ENCODE data around the gene NPC1. TPM values are rescaled to one million over a fixed set of nuclear protein-coding genes. Genes with fewer than 3 reads are reported as not detected.

The NPC1 gene
- total RNA-seq, 1 experiment from 2014 or later: 92.7 TPM

DNA sequence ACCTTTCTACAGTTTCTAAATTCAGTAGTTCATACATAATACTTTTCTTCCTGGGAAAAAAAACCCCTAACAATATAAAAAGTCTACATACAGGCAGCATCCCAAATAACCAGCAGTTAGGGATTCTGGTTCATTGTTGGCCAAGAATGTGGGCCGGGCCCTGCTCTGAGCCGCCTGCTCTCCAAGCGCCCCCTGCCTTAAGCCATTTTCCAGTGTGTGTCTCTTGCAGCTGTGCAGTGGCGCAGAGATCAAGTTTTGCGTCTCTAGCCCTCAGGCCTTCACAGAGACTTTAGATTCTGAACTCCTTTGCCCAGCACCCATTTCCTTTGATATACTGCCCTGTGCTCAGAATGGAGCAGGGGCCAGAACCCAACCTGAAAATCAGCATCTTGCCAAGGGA is 50.1 kb downstream of the NPC1 start:
- no TSS peak for BruUV-seq (replicated peaks)
- Histone ChIP-seq H3K4me1 (ENCODE audit: control insufficient read depth, insufficient read depth, low read length) (no peaks in the 10 kb centered on the region), H3K27ac (ENCODE audit: low read length) (no peak overlapping the region), H3K4me3 (ENCODE audit: low read depth in 2 of 2, low read length in 2 of 2) (no peak overlapping the region), H3K36me3 (ENCODE audit: control insufficient read depth, insufficient read depth, low read length) (peaks cover 45% of the 10 kb centered on the region), H3K27me3 (ENCODE audit: control insufficient read depth, insufficient read depth, low read length) (no peaks in the 10 kb centered on the region), H3K9me3 (ENCODE audit: control insufficient read depth, insufficient read depth, low read depth, low read length) (no peaks in the 10 kb centered on the region)
- intact Hi-C loops (cut with micrococcal nuclease; ENCODE audit: unreplicated experiment) (no loop called here), in situ Hi-C loops (cut with HindIII; ENCODE audit: low pct_unique_long_range_greater_than_20kb, low sequenced_read_pairs) (no loop called here)
- ChIA-PET CTCF (no interaction called here), POLR2A (no interaction called here)
- DNase-seq (ENCODE audit: low read depth, low spot score) (no peak), ATAC-seq (no peak)
- no peak for TF ChIP-seq POLR2AphosphoS5 (IDR thresholded peaks at IDR 0.05; ENCODE audit: low read depth, low read length)
- no peak for TF ChIP-seq SIN3A (IDR thresholded peaks at IDR 0.05; ENCODE audit: borderline replicate concordance, insufficient read depth, low read depth, low read length)
- TF ChIP-seq, protein P1, sequence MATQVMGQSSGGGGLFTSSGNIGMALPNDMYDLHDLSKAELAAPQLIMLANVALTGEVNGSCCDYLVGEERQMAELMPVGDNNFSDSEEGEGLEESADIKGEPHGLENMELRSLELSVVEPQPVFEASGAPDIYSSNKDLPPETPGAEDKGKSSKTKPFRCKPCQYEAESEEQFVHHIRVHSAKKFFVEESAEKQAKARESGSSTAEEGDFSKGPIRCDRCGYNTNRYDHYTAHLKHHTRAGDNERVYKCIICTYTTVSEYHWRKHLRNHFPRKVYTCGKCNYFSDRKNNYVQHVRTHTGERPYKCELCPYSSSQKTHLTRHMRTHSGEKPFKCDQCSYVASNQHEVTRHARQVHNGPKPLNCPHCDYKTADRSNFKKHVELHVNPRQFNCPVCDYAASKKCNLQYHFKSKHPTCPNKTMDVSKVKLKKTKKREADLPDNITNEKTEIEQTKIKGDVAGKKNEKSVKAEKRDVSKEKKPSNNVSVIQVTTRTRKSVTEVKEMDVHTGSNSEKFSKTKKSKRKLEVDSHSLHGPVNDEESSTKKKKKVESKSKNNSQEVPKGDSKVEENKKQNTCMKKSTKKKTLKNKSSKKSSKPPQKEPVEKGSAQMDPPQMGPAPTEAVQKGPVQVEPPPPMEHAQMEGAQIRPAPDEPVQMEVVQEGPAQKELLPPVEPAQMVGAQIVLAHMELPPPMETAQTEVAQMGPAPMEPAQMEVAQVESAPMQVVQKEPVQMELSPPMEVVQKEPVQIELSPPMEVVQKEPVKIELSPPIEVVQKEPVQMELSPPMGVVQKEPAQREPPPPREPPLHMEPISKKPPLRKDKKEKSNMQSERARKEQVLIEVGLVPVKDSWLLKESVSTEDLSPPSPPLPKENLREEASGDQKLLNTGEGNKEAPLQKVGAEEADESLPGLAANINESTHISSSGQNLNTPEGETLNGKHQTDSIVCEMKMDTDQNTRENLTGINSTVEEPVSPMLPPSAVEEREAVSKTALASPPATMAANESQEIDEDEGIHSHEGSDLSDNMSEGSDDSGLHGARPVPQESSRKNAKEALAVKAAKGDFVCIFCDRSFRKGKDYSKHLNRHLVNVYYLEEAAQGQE (IDR thresholded peaks at IDR 0.05; ENCODE audit: insufficient read depth in 1 of 2, low read depth in 2 of 2, low read length in 1 of 2): no peak
- TF ChIP-seq, protein P2, sequence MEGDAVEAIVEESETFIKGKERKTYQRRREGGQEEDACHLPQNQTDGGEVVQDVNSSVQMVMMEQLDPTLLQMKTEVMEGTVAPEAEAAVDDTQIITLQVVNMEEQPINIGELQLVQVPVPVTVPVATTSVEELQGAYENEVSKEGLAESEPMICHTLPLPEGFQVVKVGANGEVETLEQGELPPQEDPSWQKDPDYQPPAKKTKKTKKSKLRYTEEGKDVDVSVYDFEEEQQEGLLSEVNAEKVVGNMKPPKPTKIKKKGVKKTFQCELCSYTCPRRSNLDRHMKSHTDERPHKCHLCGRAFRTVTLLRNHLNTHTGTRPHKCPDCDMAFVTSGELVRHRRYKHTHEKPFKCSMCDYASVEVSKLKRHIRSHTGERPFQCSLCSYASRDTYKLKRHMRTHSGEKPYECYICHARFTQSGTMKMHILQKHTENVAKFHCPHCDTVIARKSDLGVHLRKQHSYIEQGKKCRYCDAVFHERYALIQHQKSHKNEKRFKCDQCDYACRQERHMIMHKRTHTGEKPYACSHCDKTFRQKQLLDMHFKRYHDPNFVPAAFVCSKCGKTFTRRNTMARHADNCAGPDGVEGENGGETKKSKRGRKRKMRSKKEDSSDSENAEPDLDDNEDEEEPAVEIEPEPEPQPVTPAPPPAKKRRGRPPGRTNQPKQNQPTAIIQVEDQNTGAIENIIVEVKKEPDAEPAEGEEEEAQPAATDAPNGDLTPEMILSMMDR (IDR thresholded peaks at IDR 0.05): no peak
- no peak for TF ChIP-seq TCF7L2 (IDR thresholded peaks at IDR 0.05; ENCODE audit: low read depth, low read length)

DNA sequence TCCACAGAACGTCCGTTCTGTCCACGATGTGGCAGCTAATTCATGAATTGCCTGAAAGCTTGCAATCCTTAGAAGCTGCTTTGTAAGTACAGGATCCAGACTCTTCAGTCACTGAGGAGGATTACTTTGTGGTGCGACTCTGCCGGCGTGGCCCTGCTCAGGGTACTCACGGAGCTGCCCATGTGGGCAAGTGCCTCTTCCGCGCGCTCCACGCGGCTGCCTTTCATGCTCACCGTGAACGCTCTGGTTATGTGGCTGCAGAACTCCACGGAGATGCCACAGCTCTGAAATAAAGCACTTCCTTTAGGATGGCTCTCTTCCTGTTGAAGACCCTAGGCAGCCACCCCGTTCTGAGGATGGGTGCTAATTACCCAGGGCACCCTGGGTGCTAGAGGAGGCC is 52.0 kb downstream of the NPC1 start:
- Histone ChIP-seq H3K27me3 (ENCODE audit: control insufficient read depth, insufficient read depth, low read length) (no peaks in the 10 kb centered on the region), H3K36me3 (ENCODE audit: control insufficient read depth, insufficient read depth, low read length) (peaks cover 44% of the 10 kb centered on the region), H3K4me3 (ENCODE audit: low read depth in 2 of 2, low read length in 2 of 2) (no peak overlapping the region), H3K4me1 (ENCODE audit: control insufficient read depth, insufficient read depth, low read length) (peaks cover 5% of the 10 kb centered on the region; the same call in 1 of the 2 replicates), H3K27ac (ENCODE audit: low read length) (no peak overlapping the region), H3K9me3 (ENCODE audit: control insufficient read depth, insufficient read depth, low read depth, low read length) (no peaks in the 10 kb centered on the region)
- in situ Hi-C loops (cut with HindIII; ENCODE audit: low pct_unique_long_range_greater_than_20kb, low sequenced_read_pairs): no loop called here
- ChIA-PET POLR2A (no interaction called here), CTCF (no interaction called here)
- DNase-seq (ENCODE audit: low read depth, low spot score) (no peak), ATAC-seq (no peak)
- intact Hi-C loops (cut with micrococcal nuclease; ENCODE audit: unreplicated experiment): no loop called here
- TF ChIP-seq, protein P1 (IDR thresholded peaks at IDR 0.05; ENCODE audit: insufficient read depth in 1 of 2, low read depth in 2 of 2, low read length in 1 of 2): no peak
- TF ChIP-seq, protein P2 (IDR thresholded peaks at IDR 0.05): no peak
- TF ChIP-seq TCF7L2 (IDR thresholded peaks at IDR 0.05; ENCODE audit: low read depth, low read length) (no peak), POLR2AphosphoS5 (IDR thresholded peaks at IDR 0.05; ENCODE audit: low read depth, low read length) (no peak), SIN3A (IDR thresholded peaks at IDR 0.05; ENCODE audit: borderline replicate concordance, insufficient read depth, low read depth, low read length) (no peak)
- no TSS peak for BruUV-seq (replicated peaks)

Data from Panc1 (cell line).